IPS-11a (cell line): Measurements from ENCODE around the gene OR2F1.
"Not testable (repeated sequence)": the region's sequence is repeated elsewhere in the genome, so short reads cannot be mapped to it uniquely, and the experiment has no call there.

ENCODE experiments used
- H3K4me3 ChIP-seq: one replicate; pipeline ENCODE4 v1.5.1; 2013; ENCODE audit warnings: low read depth, low read length, control low read depth

OR2F1 gene

GRCh38 chr7:144006029-144006691 is 51.5 kb downstream of the OR2F1 start:
- H3K4me3 ChIP-seq: no peak overlapping the region

GRCh38 chr7:144006692-144007042 is 52.0 kb downstream of the OR2F1 start:
- H3K4me3 ChIP-seq: no peak overlapping the region

GRCh38 chr7:144009361-144009760 is 54.7 kb downstream of the OR2F1 start:
- no peak overlapping the region for H3K4me3 ChIP-seq

GRCh38 chr7:144010061-144010460 is 55.4 kb downstream of the OR2F1 start:
- not testable (repeated sequence) for H3K4me3 ChIP-seq

- not testable (repeated sequence) for H3K4me3 ChIP-seq
Measured at GRCh38 chr7:144010821-144011220, 56.2 kb downstream of the OR2F1 start.

- no peak overlapping the region for H3K4me3 ChIP-seq
Measured at GRCh38 chr7:144011458-144012230, 57.0 kb downstream of the OR2F1 start.
